GM10847 (cell line): ENCODE results near the gene RFX6.

ENCODE experiments used
- POLR2A ChIP-seq: IDR thresholded peaks from 2 replicates; pipeline ENCODE4 v1.6.1; 2011; ENCODE audit not compliant: insufficient read length; ENCODE audit errors: extremely low read depth

The RFX6 gene, protein sequence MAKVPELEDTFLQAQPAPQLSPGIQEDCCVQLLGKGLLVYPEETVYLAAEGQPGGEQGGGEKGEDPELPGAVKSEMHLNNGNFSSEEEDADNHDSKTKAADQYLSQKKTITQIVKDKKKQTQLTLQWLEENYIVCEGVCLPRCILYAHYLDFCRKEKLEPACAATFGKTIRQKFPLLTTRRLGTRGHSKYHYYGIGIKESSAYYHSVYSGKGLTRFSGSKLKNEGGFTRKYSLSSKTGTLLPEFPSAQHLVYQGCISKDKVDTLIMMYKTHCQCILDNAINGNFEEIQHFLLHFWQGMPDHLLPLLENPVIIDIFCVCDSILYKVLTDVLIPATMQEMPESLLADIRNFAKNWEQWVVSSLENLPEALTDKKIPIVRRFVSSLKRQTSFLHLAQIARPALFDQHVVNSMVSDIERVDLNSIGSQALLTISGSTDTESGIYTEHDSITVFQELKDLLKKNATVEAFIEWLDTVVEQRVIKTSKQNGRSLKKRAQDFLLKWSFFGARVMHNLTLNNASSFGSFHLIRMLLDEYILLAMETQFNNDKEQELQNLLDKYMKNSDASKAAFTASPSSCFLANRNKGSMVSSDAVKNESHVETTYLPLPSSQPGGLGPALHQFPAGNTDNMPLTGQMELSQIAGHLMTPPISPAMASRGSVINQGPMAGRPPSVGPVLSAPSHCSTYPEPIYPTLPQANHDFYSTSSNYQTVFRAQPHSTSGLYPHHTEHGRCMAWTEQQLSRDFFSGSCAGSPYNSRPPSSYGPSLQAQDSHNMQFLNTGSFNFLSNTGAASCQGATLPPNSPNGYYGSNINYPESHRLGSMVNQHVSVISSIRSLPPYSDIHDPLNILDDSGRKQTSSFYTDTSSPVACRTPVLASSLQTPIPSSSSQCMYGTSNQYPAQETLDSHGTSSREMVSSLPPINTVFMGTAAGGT

DNA sequence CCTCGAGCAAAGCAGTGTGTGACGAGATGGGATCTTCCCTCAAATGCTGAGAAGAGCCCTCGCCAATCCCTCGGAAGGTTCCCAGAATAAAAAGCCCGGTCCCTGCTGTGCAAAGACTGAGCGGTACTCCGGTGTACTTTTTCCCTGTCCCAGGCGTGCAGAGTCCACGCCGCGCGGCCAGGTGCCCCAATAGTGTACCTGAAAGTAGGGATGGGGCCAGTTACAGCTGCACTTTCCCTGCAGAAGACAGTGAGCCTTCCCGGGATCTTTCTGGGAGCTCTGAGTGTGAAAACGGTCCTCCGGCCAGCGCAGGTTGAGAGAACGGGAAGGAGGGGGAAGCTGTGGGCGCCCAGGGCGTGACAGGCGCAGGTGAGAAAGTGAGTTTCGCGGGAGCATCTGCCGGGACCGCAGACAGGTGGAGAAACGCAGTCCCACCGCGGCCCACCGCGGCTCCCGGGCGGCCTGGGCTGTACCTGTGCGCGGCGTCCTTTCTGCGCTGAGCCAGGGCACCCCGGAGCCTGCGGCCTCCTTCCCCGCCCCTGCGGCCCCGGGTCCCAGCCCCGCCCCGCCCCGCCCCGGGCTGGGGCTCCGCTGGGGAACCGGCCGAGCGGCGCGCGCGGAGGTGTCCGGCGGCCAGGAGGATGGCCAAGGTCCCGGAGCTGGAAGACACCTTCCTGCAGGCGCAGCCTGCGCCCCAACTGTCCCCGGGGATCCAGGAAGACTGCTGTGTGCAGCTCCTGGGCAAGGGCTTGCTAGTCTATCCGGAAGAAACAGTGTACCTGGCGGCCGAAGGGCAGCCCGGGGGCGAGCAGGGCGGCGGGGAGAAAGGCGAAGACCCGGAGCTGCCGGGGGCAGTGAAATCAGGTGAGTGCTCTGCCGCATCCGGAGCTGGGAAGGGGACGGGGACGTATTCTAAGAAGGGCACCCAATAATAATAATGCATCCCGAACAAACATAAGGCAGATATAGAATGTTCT, at the start of gene RFX6:
Gene RFX6, plus strand, starts transcription at position 608 of the 977 bp plus-strand sequence. Its CDS starts 34 bp downstream, at position 642.
- TF ChIP-seq POLR2A = no peak

DNA sequence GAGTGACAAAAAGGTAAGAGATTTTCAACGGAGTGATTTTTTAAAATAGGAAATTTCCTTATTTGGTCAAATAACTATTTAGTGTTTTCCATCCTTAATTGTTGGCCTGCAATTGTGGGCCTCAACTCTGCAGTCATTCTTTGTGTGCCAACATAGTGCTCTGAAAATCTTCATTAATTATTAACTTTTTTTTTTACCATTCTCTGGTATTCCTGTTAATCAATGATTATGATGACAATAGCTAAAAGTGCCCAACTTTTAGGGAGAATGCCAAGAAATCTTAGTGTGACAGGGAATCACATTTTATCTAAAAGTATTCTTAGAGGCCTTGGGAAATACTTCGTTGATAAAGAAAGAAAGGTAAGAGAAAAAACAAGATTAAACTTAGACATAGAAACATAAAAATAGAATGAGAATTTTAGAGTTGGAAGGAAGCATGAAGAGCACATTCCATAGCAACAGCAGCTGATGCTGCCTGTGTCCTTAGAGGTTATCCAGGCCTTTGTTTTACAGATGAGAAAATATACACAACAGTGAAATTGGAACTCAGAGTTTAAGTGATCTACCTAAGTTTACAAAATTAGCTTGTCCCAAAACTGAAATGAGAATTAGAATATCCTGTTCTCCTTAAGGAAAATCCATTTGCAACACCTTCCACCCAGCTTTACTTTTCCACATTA, 49.3 kb upstream of the RFX6 start:
- TF ChIP-seq POLR2A = no peak

DNA sequence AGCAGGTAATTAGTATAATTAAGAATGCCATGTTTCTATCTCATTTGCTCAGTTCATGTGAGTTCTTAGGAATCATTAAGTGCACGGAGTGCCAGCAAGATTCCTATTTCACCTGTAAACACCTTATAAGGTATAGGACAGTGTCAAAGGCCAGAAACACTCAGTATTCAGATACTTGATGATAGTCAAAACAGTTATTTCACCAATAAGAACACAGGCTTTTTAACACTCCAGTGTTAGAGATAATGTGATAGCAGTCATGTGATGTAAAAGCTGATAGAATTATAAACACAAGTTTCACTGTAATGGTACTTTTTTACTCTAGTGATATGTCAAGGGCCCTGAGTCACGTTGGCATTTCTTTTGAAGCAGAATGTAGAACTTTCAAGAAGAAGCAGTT, 48.1 kb upstream of the RFX6 start, which contains the start of gene GPRC6A:
Gene GPRC6A, minus strand, starts transcription at position 101 of the 400 bp plus-strand sequence. Its CDS starts 70 bp downstream, at position 31.
- no peak for TF ChIP-seq POLR2A

DNA sequence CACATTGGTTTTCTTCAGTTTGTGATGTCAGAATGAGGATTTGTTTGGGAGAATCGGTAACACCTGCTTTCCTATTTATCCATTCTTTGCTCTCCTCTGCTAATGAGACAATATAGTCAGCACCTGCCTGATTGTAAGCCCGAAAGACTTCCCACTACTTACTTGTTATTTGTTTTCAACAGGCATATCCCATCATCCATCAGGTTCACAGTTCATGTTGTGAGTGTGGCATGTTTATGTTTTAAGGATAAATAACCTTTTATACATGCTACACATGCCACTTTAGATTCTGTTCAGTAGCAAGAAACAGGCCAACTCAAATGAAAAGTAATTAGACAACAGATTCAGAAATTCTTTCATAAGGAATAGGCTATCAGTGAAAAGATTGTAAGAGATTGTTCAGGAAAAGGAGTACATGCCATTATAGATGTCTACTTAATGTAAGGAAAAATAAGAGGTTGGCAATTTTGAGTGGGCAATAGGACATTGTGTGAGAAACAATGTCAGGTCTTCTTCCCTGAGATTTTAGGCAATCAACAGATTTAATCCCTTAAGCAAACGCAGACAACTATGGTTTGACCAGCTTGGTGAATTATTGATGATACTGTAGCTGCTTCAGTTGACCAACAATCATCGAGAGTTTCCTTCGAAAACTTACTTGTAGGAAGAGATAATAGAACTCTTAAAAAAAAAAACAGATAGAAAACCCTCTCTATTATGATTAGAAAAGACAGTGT, 40.3 kb upstream of the RFX6 start:
- TF ChIP-seq POLR2A = no peak

DNA sequence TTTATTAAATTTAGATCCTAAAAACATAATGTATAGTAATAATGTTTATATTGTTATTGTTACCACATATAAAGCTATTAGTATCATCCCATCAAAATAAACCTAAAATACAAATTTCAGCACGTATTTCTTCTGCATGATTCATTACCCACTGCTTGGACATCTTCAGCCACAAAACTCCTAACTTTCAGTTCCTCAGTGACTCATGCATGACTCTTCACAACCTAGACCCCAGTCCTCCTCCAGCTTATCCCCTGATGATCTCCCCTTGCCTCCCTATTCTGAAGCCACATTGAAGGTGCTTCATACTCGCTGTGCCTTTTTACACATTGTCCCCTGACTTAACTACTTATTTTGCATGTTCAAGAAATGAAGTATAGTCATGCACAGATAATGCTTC, 37.0 kb upstream of the RFX6 start:
- no peak for TF ChIP-seq POLR2A

DNA sequence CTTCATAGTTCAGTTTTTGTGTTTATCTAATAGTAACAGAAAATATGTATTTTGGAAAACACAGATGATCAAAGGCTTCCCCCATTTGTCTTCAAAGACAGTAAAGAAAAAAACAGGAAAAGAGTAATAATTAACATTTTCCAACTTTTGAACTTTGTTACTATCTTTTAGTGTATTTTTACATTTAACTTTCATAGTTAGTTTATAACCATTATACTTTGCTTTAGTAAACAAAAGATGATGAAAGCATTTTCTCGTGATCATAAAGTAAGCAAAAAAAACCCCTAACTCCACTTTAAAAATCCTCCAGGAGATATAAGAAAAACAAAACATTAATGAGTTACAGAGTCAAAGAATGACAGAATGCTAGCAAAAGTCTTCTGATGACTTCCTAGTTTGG, 34.6 kb upstream of the RFX6 start:
- no peak for TF ChIP-seq POLR2A

DNA sequence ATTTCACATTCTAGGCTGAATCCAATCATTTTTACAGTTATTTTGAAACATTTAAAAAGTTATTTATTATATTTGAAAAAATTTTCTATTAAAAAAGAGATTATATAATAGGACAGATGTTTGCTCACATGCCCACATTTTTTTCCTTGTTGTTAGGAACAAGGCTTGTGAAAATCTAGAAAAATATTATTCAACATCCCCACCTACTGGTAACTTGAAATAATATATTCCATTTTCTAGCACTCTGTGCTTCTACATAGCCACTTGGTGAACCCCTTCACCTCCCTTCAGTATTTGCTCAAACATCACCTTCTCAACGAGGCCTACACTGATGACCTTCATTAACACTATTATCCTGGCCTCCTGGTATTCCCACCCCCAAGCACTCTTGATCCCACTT, 29.8 kb upstream of the RFX6 start:
- TF ChIP-seq POLR2A = no peak

DNA sequence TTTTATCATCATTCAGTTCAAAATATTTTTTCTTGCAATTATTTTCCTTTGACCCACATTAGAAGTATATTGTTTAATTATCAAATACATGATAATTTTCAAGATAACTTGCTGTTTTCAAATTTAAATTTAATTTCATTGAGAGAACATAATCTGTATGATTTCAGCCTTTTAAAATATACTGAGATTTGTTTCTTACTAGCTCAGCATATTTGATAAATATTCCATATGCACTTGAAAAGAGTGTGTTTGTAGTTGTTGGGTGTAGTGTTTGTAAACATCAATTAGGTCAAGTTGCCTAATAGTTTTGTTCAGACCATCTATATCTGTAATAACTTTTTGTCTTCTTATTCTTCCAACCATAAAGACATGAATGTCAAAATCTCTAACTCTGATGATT, 19.0 kb upstream of the RFX6 start:
- no peak for TF ChIP-seq POLR2A

DNA sequence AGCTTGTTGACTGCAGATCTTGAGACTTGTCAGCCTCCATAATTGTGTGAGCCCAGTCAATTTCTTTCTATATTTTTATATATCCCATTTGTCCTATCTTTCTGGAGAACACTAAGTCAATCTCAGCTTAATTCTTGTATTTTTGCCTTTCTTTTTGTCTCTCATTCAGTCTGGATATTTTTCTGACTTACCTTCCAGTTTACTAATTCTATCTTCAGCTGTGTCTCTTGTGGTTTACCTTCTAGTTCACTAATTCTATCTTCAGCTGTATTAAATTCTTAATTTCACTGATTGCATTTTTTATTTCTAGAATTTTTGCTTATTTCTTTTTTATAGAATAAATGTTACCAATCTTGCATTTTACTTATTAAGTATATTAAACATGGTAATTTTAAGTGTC, 17.8 kb upstream of the RFX6 start:
- no peak for TF ChIP-seq POLR2A

DNA sequence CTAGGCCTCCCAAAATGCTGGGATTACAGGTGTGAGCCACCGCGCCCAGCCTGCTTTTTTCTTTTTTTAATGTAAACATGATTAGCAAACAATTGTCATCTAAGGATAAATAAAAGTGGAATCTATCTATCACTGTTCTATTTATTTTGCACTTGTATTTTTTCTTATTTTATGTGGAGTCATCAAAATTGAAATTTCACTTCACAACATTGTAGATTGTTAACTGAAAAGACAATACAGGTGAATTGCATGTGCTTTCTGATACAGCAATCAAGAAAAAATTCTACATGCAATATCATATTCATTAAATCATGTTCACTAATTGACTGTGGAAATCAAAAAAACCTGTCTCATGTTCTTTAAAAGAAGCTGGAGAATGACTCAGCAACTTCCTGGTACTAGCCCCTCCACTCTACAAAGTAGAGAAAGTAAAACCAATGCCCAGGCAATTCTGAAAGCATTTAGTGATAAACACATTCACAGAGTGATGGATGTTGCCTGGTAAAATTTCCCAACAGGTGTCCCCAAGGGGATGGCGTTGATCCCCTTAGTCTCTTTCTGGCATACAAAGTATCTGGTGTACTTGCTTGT, 10.7 kb upstream of the RFX6 start:
- TF ChIP-seq POLR2A = no peak

DNA sequence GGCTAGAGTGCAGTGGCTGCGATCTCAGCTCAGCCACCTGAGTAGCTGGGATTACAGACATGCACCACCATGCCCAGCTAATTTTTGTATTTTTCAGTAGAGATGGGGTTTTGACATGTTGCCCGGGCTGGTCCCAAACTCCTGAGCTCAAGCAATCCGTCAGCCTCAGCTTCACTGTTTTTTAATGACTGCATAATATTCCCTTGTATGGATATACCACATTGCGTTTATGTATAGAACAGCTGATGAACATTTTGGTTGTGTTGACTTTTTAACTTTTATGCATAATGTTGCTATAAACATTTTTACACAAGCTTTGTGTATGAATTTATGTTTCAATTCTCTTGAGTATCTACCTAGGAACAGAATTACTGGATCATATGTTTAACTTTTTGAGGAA, 4.3 kb upstream of the RFX6 start:
- no peak for TF ChIP-seq POLR2A

DNA sequence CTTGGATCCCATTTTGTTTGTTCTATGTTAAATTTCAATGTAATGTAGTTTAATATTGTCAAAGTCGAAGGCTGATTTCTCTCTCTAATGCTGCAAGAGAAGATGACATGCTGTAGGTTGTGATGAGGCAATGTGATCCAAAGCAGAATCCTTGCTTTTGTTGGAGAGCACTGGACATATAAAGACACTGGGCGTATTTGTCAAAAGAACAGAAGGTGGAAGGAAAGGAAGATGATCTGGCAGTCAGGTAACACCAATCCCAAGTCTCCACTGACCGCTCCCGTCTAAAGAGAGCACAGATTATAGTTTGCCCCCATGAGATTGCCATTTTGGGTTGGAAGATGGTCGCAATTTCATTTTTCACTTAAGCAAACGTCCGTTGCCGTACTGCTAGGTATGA, 935 bp upstream of the RFX6 start:
- TF ChIP-seq POLR2A = no peak

DNA sequence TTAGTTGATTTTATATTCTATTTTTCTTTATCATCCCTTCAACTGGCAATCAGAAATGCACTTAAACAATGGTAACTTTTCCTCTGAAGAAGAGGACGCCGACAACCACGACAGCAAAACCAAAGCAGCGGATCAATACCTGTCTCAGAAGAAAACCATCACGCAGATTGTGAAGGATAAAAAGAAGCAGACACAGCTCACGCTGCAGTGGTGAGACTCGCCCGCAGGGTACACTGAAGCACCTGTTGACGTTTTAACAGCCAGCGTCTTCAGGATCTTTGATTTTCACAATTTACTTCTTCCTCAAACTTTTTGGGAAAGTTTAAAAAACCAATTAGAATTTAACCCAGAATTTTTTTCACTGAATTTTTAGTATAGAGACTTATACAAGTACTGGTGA, 701 bp downstream of the RFX6 start:
- TF ChIP-seq POLR2A = no peak
